ENCODE results near the gene NHSL2. TPM values are rescaled to one million over a fixed set of nuclear protein-coding genes. Genes with fewer than 3 reads are reported as not detected.

Gene NHSL2
- total and polyA plus RNA-seq, 7 donors = 0.30 to 4.4 (median 1.9) TPM

DNA sequence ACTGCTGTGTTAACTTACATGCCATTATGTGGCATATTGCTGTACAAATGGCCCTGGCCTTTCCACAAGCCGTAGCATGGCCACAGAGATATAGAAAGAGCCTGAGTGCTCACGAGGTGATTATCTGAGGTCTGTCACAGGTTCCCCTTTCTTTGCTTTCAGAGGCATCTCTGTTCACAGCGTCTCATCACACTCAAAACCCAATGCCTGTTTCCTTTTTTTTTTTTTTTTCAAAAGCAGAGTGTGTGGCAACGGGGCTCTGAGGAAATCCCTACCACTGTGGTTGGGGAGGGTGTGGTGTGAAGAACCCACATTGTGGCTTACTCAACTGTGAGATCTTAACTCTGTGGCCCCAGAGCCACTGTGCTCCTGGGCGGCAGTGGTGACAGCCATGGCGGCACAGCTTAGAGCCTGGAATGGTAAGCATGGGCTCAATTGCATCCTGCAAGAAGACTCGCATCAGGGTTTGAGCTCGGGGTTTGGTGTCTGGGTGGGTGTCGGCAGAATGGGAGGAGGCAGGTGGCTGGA is 190.2 kb downstream of the NHSL2 start:
- intact Hi-C loops (cut with DNase I) = no loop called here
- ATAC-seq (peak in 1 of 4 donors; percentile 32), DNase-seq (no peak)
- Histone ChIP-seq H3K36me3 (ENCODE audit: insufficient read depth in 1 of 2, low read depth in 1 of 2) (no peaks in the 10 kb centered on the region), H3K27ac (no peak overlapping the region), H3K27me3 (ENCODE audit: insufficient read depth in 3 of 3, low read length in 2 of 3) (peaks cover 0 to 21% (median 0%) of the 10 kb centered on the region in 3 donors), H3K4me1 (no peaks in the 10 kb centered on the region), H3K9me3 (no peaks in the 10 kb centered on the region), H3K4me3 (no peak overlapping the region)
- TF ChIP-seq, protein P1, sequence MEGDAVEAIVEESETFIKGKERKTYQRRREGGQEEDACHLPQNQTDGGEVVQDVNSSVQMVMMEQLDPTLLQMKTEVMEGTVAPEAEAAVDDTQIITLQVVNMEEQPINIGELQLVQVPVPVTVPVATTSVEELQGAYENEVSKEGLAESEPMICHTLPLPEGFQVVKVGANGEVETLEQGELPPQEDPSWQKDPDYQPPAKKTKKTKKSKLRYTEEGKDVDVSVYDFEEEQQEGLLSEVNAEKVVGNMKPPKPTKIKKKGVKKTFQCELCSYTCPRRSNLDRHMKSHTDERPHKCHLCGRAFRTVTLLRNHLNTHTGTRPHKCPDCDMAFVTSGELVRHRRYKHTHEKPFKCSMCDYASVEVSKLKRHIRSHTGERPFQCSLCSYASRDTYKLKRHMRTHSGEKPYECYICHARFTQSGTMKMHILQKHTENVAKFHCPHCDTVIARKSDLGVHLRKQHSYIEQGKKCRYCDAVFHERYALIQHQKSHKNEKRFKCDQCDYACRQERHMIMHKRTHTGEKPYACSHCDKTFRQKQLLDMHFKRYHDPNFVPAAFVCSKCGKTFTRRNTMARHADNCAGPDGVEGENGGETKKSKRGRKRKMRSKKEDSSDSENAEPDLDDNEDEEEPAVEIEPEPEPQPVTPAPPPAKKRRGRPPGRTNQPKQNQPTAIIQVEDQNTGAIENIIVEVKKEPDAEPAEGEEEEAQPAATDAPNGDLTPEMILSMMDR (IDR thresholded peaks at IDR 0.05) = no peak
- 82 to 84% (median 83%) methylated on average over 9 of the region's 9 CpGs for WGBS, 3 donors

DNA sequence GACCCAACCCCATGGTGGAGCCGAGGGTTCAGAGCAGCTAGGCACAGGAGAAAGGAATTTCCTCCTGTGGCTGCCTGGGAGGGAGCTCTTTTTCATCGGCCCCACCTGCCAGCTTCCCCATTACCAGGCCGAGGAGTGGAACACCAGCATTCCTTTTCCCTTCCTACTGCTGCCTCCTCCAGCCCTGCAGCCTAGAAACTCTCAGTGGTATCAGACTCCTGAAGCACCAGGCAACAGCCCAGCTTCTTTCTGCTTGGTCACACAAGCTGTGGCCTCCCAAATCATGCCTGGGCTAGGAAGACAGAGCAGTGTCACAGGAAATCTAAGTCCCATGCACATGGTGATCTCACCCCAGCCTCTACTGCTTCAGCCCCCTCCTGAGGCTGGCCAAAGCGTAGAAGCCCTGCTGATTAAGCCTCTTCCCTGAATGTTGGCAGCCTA is 191.0 kb downstream of the NHSL2 start:
- H3K4me1 ChIP-seq = no peaks in the 10 kb centered on the region
- no peak overlapping the region for H3K4me3 ChIP-seq
- TF ChIP-seq, protein P1 (IDR thresholded peaks at IDR 0.05) = no peak
- H3K9me3 ChIP-seq = no peaks in the 10 kb centered on the region
- H3K27me3 ChIP-seq (ENCODE audit: insufficient read depth in 3 of 3, low read length in 2 of 3) = peaks cover 0 to 20% (median 0%) of the 10 kb centered on the region in 3 donors
- 37 to 52% (median 42%) methylated on average over 3 to 4 of the region's 4 CpGs for WGBS, 3 donors
- no peak for DNase-seq
- H3K36me3 ChIP-seq (ENCODE audit: insufficient read depth in 1 of 2, low read depth in 1 of 2) = no peaks in the 10 kb centered on the region
- H3K27ac ChIP-seq = no peak overlapping the region
- no peak for ATAC-seq
- intact Hi-C loops (cut with DNase I) = no loop called here

DNA sequence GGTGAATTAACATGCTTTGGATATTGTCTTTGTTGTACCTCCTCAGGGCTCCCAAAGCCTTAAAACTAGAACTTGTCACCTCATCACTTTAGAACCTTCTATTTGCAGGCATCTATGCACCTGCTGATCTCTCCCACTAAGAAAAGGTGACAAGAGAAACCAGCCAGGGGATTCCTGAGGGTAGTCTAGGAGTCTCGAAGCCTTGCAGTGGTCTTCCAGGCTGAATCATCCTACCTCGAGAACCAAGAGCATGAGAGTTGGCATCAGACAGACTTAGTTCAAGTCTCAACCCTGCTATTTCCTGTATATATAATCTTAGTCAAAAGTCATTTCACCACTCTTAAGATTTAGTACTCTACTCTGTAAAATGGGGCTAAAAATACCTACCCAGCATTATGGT is 191.5 kb downstream of the NHSL2 start:
- Histone ChIP-seq H3K9me3 (no peaks in the 10 kb centered on the region), H3K27me3 (ENCODE audit: insufficient read depth in 3 of 3, low read length in 2 of 3) (peaks cover 0 to 18% (median 0%) of the 10 kb centered on the region in 3 donors), H3K27ac (no peak overlapping the region), H3K4me1 (no peaks in the 10 kb centered on the region), H3K4me3 (no peak overlapping the region), H3K36me3 (ENCODE audit: insufficient read depth in 1 of 2, low read depth in 1 of 2) (no peaks in the 10 kb centered on the region)
- TF ChIP-seq, protein P1 (IDR thresholded peaks at IDR 0.05) = no peak
- ATAC-seq (no peak), DNase-seq (no peak)
- intact Hi-C loops (cut with DNase I) = no loop called here
- 69 to 77% (median 73%) methylated on average over 2 of the region's 2 CpGs for WGBS, 3 donors

DNA sequence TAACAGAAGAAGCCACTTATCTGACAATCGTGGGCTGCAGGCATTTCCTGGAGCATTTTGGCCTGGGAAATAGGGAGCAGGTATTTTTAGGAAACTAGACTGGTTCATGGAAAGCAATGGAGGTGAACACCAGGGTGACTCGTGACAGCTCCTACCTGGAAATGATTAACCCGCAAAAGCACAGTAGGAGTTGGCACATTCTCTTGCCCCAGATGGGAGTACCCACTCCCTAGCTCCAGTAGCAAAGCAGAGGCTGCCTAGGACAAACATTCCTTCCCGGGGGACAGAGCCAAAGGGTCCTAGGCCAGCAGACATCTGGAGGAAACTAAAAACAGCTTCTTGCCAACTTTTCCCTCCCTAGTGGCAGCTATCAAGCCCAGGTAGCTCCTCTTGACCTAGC is 192.1 kb downstream of the NHSL2 start:
- Histone ChIP-seq H3K36me3 (ENCODE audit: insufficient read depth in 1 of 2, low read depth in 1 of 2) (no peaks in the 10 kb centered on the region), H3K27ac (no peak overlapping the region), H3K4me3 (no peak overlapping the region), H3K9me3 (no peaks in the 10 kb centered on the region), H3K27me3 (ENCODE audit: insufficient read depth in 3 of 3, low read length in 2 of 3) (peaks cover 0 to 20% (median 0%) of the 10 kb centered on the region in 3 donors), H3K4me1 (no peaks in the 10 kb centered on the region)
- TF ChIP-seq, protein P1 (IDR thresholded peaks at IDR 0.05) = no peak
- intact Hi-C loops (cut with DNase I) = no loop called here
- no peak for ATAC-seq
- 54 to 60% (median 56%) methylated on average over 4 of the region's 4 CpGs for WGBS, 3 donors
- no peak for DNase-seq

DNA sequence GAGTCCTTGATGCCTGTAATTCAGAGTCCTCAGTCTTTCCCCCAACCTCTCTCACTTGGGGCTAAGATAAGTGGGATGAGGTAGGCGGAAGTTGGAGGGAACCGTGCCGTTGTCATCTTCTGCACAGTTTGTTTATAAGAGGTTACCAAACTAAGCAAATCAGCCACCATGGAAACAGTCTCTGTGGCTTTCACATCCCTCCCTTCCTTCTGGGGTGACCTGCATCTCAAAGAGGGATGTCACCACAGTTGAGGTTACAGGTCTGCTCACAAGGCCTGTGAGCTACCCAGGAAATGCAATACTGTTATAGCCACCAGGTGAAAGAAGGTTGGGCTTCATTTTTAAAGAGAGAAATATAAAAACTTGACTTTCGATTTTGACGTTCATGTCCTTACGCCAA is 194.8 kb downstream of the NHSL2 start:
- WGBS, 3 donors = 81 to 89% (median 82%) methylated on average over 4 to 6 of the region's 6 CpGs
- H3K27ac ChIP-seq = no peak overlapping the region
- H3K36me3 ChIP-seq (ENCODE audit: insufficient read depth in 1 of 2, low read depth in 1 of 2) = no peaks in the 10 kb centered on the region

More for the DNA sequence above, 194.8 kb downstream of the NHSL2 start:
- Histone ChIP-seq H3K27me3 (ENCODE audit: insufficient read depth in 3 of 3, low read length in 2 of 3) (peaks cover 0 to 32% (median 0%) of the 10 kb centered on the region in 3 donors), H3K4me3 (no peak overlapping the region), H3K9me3 (no peaks in the 10 kb centered on the region), H3K4me1 (no peaks in the 10 kb centered on the region)
- intact Hi-C loops (cut with DNase I) = no loop called here
- no peak for ATAC-seq
- no peak for DNase-seq
- TF ChIP-seq, protein P1 (IDR thresholded peaks at IDR 0.05) = no peak
